Activated T-cell treated with anti-CD3 and anti-CD28 coated beads, Interleukin-2, amount 50 U/mL, for 24 hours (primary cell): Measurements from ENCODE around the gene CHST9.

Experiments used
- DNase-seq: peaks from one replicate; pipeline ENCODE4 v3.0.0-alpha.2; 2020
- H3K27ac Mint-ChIP-seq: 2 replicates; pipeline ENCODE4 v1.8.0; 2020; ENCODE audit warnings: mild to moderate bottlenecking, mixed read lengths
- H3K27me3 Mint-ChIP-seq: 2 replicates; pipeline ENCODE4 v1.8.0; 2020; ENCODE audit warnings: mixed read lengths
- H3K36me3 Mint-ChIP-seq: 2 replicates; pipeline ENCODE4 v1.8.0; 2020; ENCODE audit warnings: low read depth, mixed read lengths
- H3K4me1 Mint-ChIP-seq: 2 replicates; pipeline ENCODE4 v1.8.0; 2020; ENCODE audit warnings: low read depth, mixed read lengths
- H3K4me3 Mint-ChIP-seq: 2 replicates; pipeline ENCODE4 v1.8.0; 2020; ENCODE audit warnings: mild to moderate bottlenecking, moderate library complexity, mixed read lengths
- H3K9me3 Mint-ChIP-seq: 2 replicates; pipeline ENCODE4 v1.8.0; 2020; ENCODE audit warnings: mixed read lengths

The CHST9 gene

DNA sequence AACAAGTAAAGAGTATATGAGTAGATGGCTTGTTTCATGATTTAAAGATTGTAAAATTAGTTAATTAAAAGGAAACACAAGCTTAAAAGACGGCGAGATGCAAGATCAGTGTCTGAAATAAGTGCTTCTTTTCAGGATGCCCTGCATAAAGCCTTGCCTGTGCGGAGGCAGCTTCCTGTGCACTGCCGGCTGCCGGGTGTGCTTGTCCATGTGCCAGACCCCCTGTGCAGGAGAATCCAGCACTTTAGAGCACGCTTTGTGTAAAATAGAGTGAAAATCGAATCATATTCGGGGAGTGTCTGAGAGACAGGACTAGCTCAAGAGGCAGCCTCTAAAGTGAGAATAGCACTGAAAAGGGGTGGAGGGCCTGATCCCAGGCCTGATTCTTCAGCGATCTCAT lies 154.7 kb downstream of the CHST9 start:
- Mint-ChIP-seq H3K4me1 (no peaks in the 10 kb centered on the region), H3K27ac (no peak overlapping the region), H3K36me3 (no peaks in the 10 kb centered on the region), H3K4me3 (no peak overlapping the region), H3K9me3 (peaks cover 2% of the 10 kb centered on the region), H3K27me3 (no peaks in the 10 kb centered on the region)
- DNase-seq: no peak

DNA sequence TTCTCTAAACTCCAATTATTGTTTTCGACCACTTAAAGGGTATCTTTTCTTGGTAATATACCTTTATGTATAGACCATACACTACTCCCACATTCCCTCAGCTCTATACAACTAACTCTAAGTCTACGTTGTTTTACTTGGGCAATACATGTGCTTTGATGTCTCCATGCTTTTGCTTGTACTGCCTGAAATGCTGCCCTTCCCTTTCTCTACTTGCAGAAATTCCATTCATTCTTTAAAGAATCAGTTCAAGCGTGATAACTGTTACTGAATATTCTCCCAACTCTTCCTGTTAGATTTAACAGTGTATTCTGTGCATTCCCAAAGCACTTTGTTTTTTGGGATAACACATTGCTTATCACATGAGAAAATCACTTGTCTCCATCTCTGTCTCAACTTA lies 162.6 kb downstream of the CHST9 start:
- no peaks in the 10 kb centered on the region for H3K27me3 Mint-ChIP-seq
- H3K4me1 Mint-ChIP-seq: no peaks in the 10 kb centered on the region
- DNase-seq: no peak
- no peak overlapping the region for H3K4me3 Mint-ChIP-seq
- H3K27ac Mint-ChIP-seq: no peak overlapping the region
- H3K9me3 Mint-ChIP-seq: no peaks in the 10 kb centered on the region
- H3K36me3 Mint-ChIP-seq: no peaks in the 10 kb centered on the region

GRCh38 chr18:27017901-27018500 lies 167.1 kb downstream of the CHST9 start:
- Mint-ChIP-seq H3K36me3 (no peaks in the 10 kb centered on the region), H3K9me3 (no peaks in the 10 kb centered on the region), H3K27me3 (no peaks in the 10 kb centered on the region), H3K4me1 (no peaks in the 10 kb centered on the region), H3K4me3 (no peak overlapping the region), H3K27ac (no peak overlapping the region)
- no peak for DNase-seq

- H3K9me3 Mint-ChIP-seq: peaks cover 3% of the 10 kb centered on the region
- no peak overlapping the region for H3K4me3 Mint-ChIP-seq
- no peaks in the 10 kb centered on the region for H3K27me3 Mint-ChIP-seq
- H3K27ac Mint-ChIP-seq: no peak overlapping the region
- no peaks in the 10 kb centered on the region for H3K36me3 Mint-ChIP-seq
- no peaks in the 10 kb centered on the region for H3K4me1 Mint-ChIP-seq
- DNase-seq: no peak
Observed at GRCh38 chr18:27014841-27015240, 170.3 kb downstream of the CHST9 start.

DNA sequence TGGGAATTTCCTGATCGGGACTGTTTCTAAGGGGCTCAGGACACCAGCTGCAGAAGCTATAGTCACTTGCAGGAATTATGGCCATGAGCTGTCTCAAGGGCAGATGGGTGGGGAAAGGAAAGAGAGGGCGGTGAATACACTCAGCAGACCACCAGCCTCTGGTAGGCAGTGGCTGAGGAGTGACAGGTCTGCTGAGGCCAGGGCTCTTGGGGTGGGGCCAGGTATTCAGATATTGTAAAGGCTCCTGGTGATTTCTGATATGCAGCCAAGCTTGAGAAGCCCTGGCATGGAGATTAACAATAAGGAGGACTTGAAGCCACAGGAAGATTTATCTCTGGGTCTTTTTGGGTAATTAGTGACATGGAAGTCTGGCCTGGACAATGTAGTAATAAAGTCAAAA lies 174.3 kb downstream of the CHST9 start:
- H3K4me3 Mint-ChIP-seq: no peak overlapping the region
- no peak overlapping the region for H3K27ac Mint-ChIP-seq
- H3K9me3 Mint-ChIP-seq: peaks cover 5% of the 10 kb centered on the region
- no peaks in the 10 kb centered on the region for H3K36me3 Mint-ChIP-seq
- no peaks in the 10 kb centered on the region for H3K4me1 Mint-ChIP-seq
- H3K27me3 Mint-ChIP-seq: no peaks in the 10 kb centered on the region
- no peak for DNase-seq

- Mint-ChIP-seq H3K27ac (no peak overlapping the region), H3K4me1 (no peaks in the 10 kb centered on the region), H3K36me3 (no peaks in the 10 kb centered on the region), H3K4me3 (no peak overlapping the region), H3K27me3 (no peaks in the 10 kb centered on the region), H3K9me3 (peaks cover 7% of the 10 kb centered on the region)
- DNase-seq: no peak
Observed at GRCh38 chr18:27009293-27009692, 175.8 kb downstream of the CHST9 start.

- DNase-seq: no peak
- Mint-ChIP-seq H3K27ac (no peak overlapping the region), H3K9me3 (peaks cover 7% of the 10 kb centered on the region), H3K4me1 (no peaks in the 10 kb centered on the region), H3K4me3 (no peak overlapping the region), H3K27me3 (no peaks in the 10 kb centered on the region), H3K36me3 (no peaks in the 10 kb centered on the region)
Observed at GRCh38 chr18:27008575-27008974, 176.5 kb downstream of the CHST9 start.

- H3K9me3 Mint-ChIP-seq: peaks cover 7% of the 10 kb centered on the region
- DNase-seq: no peak
- no peaks in the 10 kb centered on the region for H3K4me1 Mint-ChIP-seq
- H3K36me3 Mint-ChIP-seq: no peaks in the 10 kb centered on the region
- H3K4me3 Mint-ChIP-seq: no peak overlapping the region
- no peaks in the 10 kb centered on the region for H3K27me3 Mint-ChIP-seq
- no peak overlapping the region for H3K27ac Mint-ChIP-seq
Observed at GRCh38 chr18:27007880-27008279, 177.2 kb downstream of the CHST9 start.

- DNase-seq: no peak
- Mint-ChIP-seq H3K27ac (no peak overlapping the region), H3K9me3 (peaks cover 6% of the 10 kb centered on the region), H3K27me3 (no peaks in the 10 kb centered on the region), H3K36me3 (no peaks in the 10 kb centered on the region), H3K4me3 (no peak overlapping the region), H3K4me1 (no peaks in the 10 kb centered on the region)
Observed at GRCh38 chr18:27005589-27005988, 179.5 kb downstream of the CHST9 start.

DNA sequence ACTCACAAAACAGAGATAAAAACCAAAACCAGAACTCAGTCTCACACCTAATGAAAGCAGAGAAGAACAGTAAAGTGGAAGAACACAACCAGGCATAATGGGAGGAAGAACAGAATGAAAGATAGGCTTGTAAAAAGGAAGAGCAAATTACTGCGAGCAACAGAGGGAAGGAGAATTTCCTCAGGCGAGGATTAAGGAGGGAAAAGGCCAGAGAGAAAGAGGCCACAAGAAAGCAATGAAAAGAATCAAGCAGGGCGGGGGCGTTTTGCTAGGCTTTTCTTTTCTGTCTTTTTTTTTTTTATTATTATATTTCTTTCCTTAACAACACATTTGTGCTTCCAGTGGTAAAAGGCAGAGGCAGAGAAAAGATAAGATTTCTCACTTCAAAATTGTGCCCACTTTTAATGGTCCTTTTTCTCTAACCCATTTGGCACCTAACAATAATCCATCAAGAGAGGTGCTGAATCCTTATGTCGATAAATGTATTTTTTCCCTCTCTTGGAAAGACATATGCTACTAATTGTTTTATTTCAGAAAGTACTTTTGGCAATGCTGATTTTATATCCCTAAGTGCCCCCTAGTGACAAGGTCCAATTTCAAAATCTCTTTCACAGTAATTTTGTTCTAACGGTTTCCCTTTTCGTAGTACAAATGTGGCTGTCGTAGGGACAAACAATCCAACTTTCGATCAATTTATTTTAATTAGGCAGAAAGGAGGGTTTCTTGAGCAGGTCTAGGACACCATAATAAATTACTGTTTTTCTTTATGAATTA lies 180.9 kb downstream of the CHST9 start:
- H3K27me3 Mint-ChIP-seq: no peaks in the 10 kb centered on the region
- no peaks in the 10 kb centered on the region for H3K36me3 Mint-ChIP-seq
- peaks cover 4% of the 10 kb centered on the region for H3K9me3 Mint-ChIP-seq
- H3K4me1 Mint-ChIP-seq: no peaks in the 10 kb centered on the region
- no peak for DNase-seq
- no peak overlapping the region for H3K27ac Mint-ChIP-seq
- H3K4me3 Mint-ChIP-seq: no peak overlapping the region

DNA sequence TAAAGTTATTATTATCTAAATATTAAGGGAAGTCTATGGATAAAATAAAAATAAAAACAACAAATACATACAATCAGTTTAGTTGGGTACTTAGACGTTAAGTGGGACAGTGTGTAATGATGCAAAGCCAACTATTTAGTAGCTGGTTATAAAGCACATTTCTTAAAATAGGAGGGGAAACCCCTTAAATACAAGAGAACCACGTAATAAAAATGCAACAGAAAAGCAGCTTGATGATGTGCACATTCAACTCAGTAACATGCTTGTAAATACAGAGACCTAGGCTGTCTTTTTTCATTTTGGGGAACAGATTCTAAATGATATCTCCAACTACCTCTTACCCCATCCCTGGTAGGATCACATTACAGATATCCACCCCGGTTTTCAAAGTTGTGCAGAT lies 185.3 kb downstream of the CHST9 start:
- H3K4me3 Mint-ChIP-seq: no peak overlapping the region

GRCh38 chr18:26993568-26993967 lies 191.5 kb downstream of the CHST9 start:
- DNase-seq: no peak
- Mint-ChIP-seq H3K36me3 (no peaks in the 10 kb centered on the region), H3K27me3 (no peaks in the 10 kb centered on the region), H3K9me3 (peaks cover 4% of the 10 kb centered on the region), H3K4me1 (no peaks in the 10 kb centered on the region), H3K4me3 (no peak overlapping the region), H3K27ac (no peak overlapping the region)

More for the DNA sequence above, 185.3 kb downstream of the CHST9 start:
- Mint-ChIP-seq H3K27me3 (no peaks in the 10 kb centered on the region), H3K9me3 (peaks cover 2% of the 10 kb centered on the region), H3K27ac (no peak overlapping the region), H3K36me3 (no peaks in the 10 kb centered on the region), H3K4me1 (no peaks in the 10 kb centered on the region)
- no peak for DNase-seq

GRCh38 chr18:26992926-26993325 lies 192.2 kb downstream of the CHST9 start:
- Mint-ChIP-seq H3K27me3 (no peaks in the 10 kb centered on the region), H3K27ac (no peak overlapping the region), H3K36me3 (no peaks in the 10 kb centered on the region), H3K9me3 (peaks cover 4% of the 10 kb centered on the region), H3K4me3 (no peak overlapping the region), H3K4me1 (no peaks in the 10 kb centered on the region)
- DNase-seq: no peak

- H3K36me3 Mint-ChIP-seq: no peaks in the 10 kb centered on the region
- H3K4me1 Mint-ChIP-seq: no peaks in the 10 kb centered on the region
- H3K27me3 Mint-ChIP-seq: no peaks in the 10 kb centered on the region
- no peak overlapping the region for H3K4me3 Mint-ChIP-seq
- no peak for DNase-seq
- H3K27ac Mint-ChIP-seq: no peak overlapping the region
- H3K9me3 Mint-ChIP-seq: peaks cover 7% of the 10 kb centered on the region
Observed at GRCh38 chr18:26989842-26990241, 195.3 kb downstream of the CHST9 start.

- H3K9me3 Mint-ChIP-seq: peaks cover 4% of the 10 kb centered on the region
- no peak overlapping the region for H3K27ac Mint-ChIP-seq
- DNase-seq: no peak
- no peaks in the 10 kb centered on the region for H3K36me3 Mint-ChIP-seq
- H3K4me3 Mint-ChIP-seq: no peak overlapping the region
- H3K4me1 Mint-ChIP-seq: no peaks in the 10 kb centered on the region
- H3K27me3 Mint-ChIP-seq: no peaks in the 10 kb centered on the region
Observed at GRCh38 chr18:26981360-26982082, 203.6 kb downstream of the CHST9 start.
